Natural killer cell (primary cell): ENCODE results near the gene FOXC2. TPM values are rescaled to one million over a fixed set of nuclear protein-coding genes. Genes with fewer than 3 reads are reported as not detected.
A peak's percentile ranks its signal among the peaks of the same experiment; 100 is the strongest.

ENCODE experiments used
- ATAC-seq, 3 donors: fragments of 150-1000 bp in 2 of 3; fragments of 200-7000 bp in 1 of 3; cut with Tn5 transposase; 1 replicate in 1 of 3; 2 replicates in 2 of 3; pipeline ENCODE4 v1.10.0; 2021; ENCODE audit warnings: mild to moderate bottlenecking in 2 of 3, moderate library complexity in 2 of 3
- DNase-seq, 2 donors: peaks; one replicate each; pipeline versions ENCODE4 v3.0.0 to v3.0.0-alpha.2; 2013 to 2021; ENCODE audit warnings: mixed read lengths in 1 of 2
- H3K27ac ChIP-seq: one replicate; pipeline ENCODE4 v1.5.1; 2013; ENCODE audit warnings: mild to moderate bottlenecking, low read length
- H3K27me3 ChIP-seq: one replicate; pipeline ENCODE4 v1.6.1; 2013; ENCODE audit warnings: low read length; ENCODE audit not compliant: control insufficient read depth, insufficient read depth
- H3K36me3 ChIP-seq: one replicate; pipeline ENCODE4 v1.6.1; 2013; ENCODE audit warnings: low read length; ENCODE audit not compliant: control insufficient read depth, insufficient read depth
- H3K4me1 ChIP-seq: one replicate; pipeline ENCODE4 v1.6.1; 2013; ENCODE audit warnings: low read length; ENCODE audit not compliant: control insufficient read depth, insufficient read depth
- H3K4me3 ChIP-seq: one replicate; pipeline ENCODE4 v1.5.1; 2013; ENCODE audit warnings: low read length
- H3K9me3 ChIP-seq: one replicate; pipeline ENCODE4 v1.6.1; 2013; ENCODE audit warnings: low read length; ENCODE audit not compliant: control insufficient read depth, insufficient read depth
- H3K27ac Mint-ChIP-seq, 2 donors: one replicate each; pipeline ENCODE4 v1.8.0; 2022; ENCODE audit warnings: mild to moderate bottlenecking in 2 of 2, mixed read lengths in 2 of 2, moderate library complexity in 1 of 2
- H3K27me3 Mint-ChIP-seq, 2 donors: one replicate each; pipeline ENCODE4 v1.8.0; 2022; ENCODE audit warnings: low read depth in 2 of 2, mixed read lengths in 2 of 2
- H3K36me3 Mint-ChIP-seq: one replicate; pipeline ENCODE4 v1.8.0; 2022; ENCODE audit warnings: mixed read lengths
- H3K4me1 Mint-ChIP-seq, 2 donors: one replicate each; pipeline ENCODE4 v1.8.0; 2022; ENCODE audit warnings: mixed read lengths in 2 of 2
- H3K4me3 Mint-ChIP-seq: one replicate; pipeline ENCODE4 v1.8.0; 2022; ENCODE audit warnings: mild to moderate bottlenecking, moderate library complexity, mixed read lengths
- H3K9me3 Mint-ChIP-seq, 2 donors: one replicate each; pipeline ENCODE4 v1.8.0; 2022; ENCODE audit warnings: mixed read lengths in 2 of 2
- CTCF ChIP-seq: fragments of 200-600 bp; IDR thresholded peaks from one replicate; pipeline ENCODE4 v1.8.0; 2022; ENCODE audit warnings: antibody characterized with exemption
- WGBS: methylation state at CpG from one replicate; pipeline ENCODE4 v1.1.7; 2013; ENCODE audit warnings: missing lambda C conversion rate; ENCODE audit not compliant: insufficient coverage; 5-methylcytosine and 5-hydroxymethylcytosine counted together
- intact Hi-C: fragments of 100-400 bp; cut with micrococcal nuclease; formaldehyde crosslinking; loops from one replicate; pipeline ENCODE4 v1.14.2; 2022
- total RNA-seq, 4 donors: library from RNA; stranded (reverse); fragments of 120-200 nt in 1 of 4; gene quantifications; one replicate each; pipeline versions ENCODE4 v1.2.3 to v1.2.4, GENCODE V29; 2013 to 2022

The FOXC2 gene
- total RNA-seq, 3 donors from 2014 or later (not counting 1 experiment from before 2014, with no cell fraction given) = 0.14 TPM; not detected in 2

- Histone ChIP-seq H3K27me3 (peaks cover 33% of the 10 kb centered on the region), H3K27ac (no peak overlapping the region), H3K4me3 (no peak overlapping the region), H3K4me1 (peaks cover 12% of the 10 kb centered on the region), H3K36me3 (no peaks in the 10 kb centered on the region), H3K9me3 (no peaks in the 10 kb centered on the region)
- Mint-ChIP-seq H3K9me3 (no peaks in the 10 kb centered on the region), H3K27me3 (peaks cover 26 to 28% of the 10 kb centered on the region in 2 donors), H3K27ac (peak overlapping the region in 1 of 2 donors; percentile 35), H3K36me3 (no peaks in the 10 kb centered on the region), H3K4me1 (peaks cover 7 to 8% of the 10 kb centered on the region in 2 donors), H3K4me3 (peak overlapping the region; percentile 42)
- intact Hi-C loops = loop anchor here (1.0 to 5.0 kb wide), 5 partner anchors 199 to 715 kb away; no protein-coding TSS in a partner anchor
- WGBS = 2% methylated on average over 41 of the region's 41 CpGs
- TF ChIP-seq CTCF = peak; percentile 100
- peak; percentile 99 to 100 (median 100) for ATAC-seq
- peak; percentile 78 to 92 for DNase-seq
Observed at GRCh38 chr16:86563469-86564345, 2.9 kb upstream of the FOXC2 start.

- Histone ChIP-seq H3K9me3 (no peaks in the 10 kb centered on the region), H3K36me3 (no peaks in the 10 kb centered on the region), H3K4me3 (no peak overlapping the region), H3K4me1 (peaks cover 12% of the 10 kb centered on the region), H3K27me3 (peaks cover 35% of the 10 kb centered on the region), H3K27ac (no peak overlapping the region)
- intact Hi-C loops = no loop called here
- Mint-ChIP-seq H3K36me3 (no peaks in the 10 kb centered on the region), H3K27ac (no peak overlapping the region), H3K27me3 (peaks cover 31 to 34% of the 10 kb centered on the region in 2 donors), H3K4me3 (no peak overlapping the region), H3K9me3 (no peaks in the 10 kb centered on the region), H3K4me1 (peaks cover 7 to 8% of the 10 kb centered on the region in 2 donors)
- no peak for TF ChIP-seq CTCF
- ATAC-seq = no peak
- 64% methylated on average over 13 of the region's 16 CpGs for WGBS
- no peak for DNase-seq
Observed at GRCh38 chr16:86565181-86565631, 1.4 kb upstream of the FOXC2 start.

DNA sequence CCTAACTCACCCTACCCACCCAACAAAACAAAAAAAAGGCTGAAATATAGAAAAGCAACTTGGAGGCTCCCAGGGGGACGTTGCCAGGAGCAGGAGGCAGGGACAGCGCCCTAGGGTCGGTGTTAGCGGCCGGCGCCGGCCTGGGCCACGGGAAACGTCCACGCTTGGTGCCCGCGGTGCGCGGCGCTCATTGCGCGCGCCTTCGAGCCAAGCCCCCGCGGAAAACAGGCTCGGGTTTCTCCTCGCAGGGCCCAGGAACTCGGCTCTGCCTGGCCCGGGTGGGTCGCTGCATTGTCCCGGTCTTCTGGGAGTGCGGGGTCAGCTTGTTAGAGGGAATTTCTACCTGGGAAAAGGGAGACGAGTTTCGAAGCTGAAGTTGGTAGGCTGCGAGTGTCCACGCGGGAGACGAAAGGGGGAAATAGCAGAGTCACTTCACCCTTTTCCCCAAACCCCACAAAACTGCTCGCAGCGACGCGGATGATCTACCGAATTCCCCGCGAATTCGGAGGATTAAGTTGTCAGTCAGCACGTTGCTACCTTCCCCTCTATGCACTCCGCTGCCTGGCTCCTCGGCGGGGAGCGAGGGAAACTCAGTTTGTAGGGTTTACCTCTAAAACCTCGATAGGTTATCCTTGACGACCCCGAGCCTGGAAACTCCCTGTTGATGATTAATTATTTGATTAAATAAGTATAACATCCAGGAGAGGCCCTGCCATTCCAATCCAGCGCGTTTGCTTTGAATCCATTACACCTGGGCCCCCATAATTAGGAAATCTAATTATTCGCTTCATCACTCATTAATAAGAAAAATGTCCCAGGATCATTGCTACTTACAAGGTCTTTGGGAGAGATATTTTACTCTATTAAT is 751 bp upstream of the FOXC2 start:
- no peaks in the 10 kb centered on the region for H3K9me3 ChIP-seq
- Mint-ChIP-seq H3K27me3 (peaks cover 35 to 40% of the 10 kb centered on the region in 2 donors), H3K9me3 (no peaks in the 10 kb centered on the region), H3K4me3 (no peak overlapping the region), H3K4me1 (peaks cover 7 to 8% of the 10 kb centered on the region in 2 donors), H3K36me3 (no peaks in the 10 kb centered on the region), H3K27ac (no peak overlapping the region)
- ATAC-seq (no peak), DNase-seq (no peak)
- no peak overlapping the region for H3K27ac ChIP-seq
- intact Hi-C loops = no loop called here
- WGBS = 12% methylated on average over 52 of the region's 53 CpGs
- H3K36me3 ChIP-seq = no peaks in the 10 kb centered on the region
- H3K4me1 ChIP-seq = peaks cover 12% of the 10 kb centered on the region
- peaks cover 35% of the 10 kb centered on the region for H3K27me3 ChIP-seq
- no peak for TF ChIP-seq CTCF
- no peak overlapping the region for H3K4me3 ChIP-seq
